GM21529 (cell line): ENCODE data around the gene CECR2.
"Not testable (repeated sequence)": the region's sequence is repeated elsewhere in the genome, so short reads cannot be mapped to it uniquely, and the experiment has no call there.

ENCODE experiments used
- ATAC-seq: cut with Tn5 transposase; IDR thresholded peaks from one replicate; pipeline ENCODE4 v1.9.1; 2021; ENCODE audit not compliant: unreplicated experiment

CECR2 gene

DNA sequence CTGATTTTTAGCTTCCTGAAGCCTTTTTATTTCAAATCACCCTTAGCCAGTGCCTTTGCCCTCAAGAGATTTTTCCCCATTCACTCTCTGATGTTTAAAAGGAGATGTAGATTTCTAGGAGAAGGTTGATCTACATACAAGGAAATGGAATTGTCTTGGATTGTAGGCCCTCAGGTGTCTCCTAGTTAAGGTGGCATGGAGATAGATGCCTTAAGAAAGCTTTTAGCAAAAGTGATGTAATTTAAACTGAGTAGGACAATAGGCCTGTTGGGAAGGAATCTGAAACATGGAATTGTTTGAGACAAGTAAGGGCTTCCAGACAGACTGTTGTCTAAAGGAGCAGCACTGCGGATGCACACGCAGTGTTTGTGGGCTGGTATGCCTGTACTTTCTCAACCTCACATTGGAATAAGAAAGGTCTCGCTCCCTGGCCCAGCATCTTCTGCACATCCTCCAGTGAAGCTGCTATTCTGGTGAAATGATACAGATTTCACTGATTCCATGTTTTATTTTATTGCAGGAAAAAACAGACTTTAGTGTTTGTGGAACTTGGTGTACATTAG is 124.2 kb downstream of the CECR2 start:
- no peak for ATAC-seq

DNA sequence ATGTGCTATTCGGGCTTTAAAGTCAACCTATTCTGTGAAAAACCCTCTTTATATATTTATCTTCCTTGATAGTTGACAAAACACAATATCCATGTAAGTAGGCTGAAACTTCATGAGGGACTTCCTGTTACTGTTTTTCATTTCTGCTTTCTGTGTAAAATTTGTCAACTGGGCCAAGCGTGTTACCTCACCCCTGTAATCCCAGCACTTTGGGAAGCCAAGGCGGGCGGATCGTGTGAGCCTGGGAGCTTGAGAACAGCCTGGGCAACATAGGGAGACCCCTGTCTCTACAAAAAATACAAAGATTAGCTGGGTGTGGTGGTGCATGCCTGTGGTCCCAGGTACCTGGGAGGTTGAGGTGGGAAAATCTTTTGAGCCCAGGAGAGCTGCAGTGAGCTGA is 127.6 kb downstream of the CECR2 start:
- ATAC-seq: no peak

DNA sequence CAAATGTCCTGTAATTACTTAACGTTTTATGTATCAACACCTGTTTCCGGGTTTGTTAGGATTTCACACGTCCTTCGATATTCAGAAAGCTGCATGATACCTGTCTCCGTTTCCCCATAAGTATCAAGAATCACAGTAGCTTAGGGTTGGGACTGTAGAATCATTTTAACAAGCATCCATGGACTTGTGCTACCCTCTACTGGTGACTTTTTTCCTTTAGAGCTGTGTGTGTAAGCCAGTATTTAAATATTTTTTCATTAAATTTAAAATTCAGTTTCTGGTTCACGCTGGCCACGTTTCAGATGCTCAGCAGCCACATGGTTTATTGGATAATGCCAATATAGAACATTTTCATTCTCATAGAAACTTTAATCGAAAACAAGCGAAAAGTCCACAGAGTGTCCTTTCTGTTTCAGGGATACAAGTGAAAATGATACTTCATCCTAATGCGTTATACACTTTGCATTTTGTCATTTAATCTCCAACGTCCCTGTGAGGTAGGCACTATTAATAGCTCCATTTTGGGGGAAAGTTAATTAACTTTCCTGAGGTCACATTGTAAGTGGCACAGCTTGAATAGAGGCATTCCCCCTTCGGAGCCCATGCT is 132.5 kb downstream of the CECR2 start:
- ATAC-seq: no peak

DNA sequence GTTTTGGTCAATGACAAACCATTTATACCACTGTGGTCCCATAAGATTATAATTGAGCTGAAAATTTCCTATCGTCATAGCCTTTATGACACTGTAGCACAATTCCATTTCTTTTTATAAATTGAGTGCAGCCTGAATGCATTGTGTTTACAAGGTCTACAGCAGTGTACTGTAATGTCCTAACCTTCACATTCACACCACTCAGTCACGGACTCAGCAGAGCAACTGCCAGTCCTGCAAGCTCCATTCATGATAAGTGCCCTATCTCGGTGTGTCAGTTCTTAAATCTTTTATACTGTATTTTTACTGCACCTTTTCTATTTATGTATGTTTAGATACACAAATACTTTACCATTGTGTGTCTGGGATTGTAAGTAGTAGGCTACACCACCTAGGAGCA is 138.8 kb downstream of the CECR2 start:
- ATAC-seq: no peak

DNA sequence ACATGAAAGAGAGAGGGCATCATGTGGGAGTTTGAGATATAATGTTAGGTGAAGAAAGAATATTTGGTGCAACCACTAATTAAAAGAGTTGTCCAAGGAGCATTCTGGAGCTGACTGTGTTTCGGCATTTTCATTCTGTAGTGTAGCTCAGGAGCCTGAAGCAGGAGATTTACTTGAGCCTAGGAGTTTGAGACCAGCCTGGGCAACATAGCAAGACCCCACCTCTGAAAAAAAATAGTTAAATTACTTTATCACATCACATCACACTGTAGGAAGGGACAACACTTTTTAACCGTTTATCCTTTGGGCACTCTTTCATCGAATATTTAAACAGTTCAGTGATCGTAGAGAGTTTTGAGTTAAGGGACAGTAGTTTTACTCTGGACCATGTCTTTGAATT is 143.7 kb downstream of the CECR2 start:
- ATAC-seq: no peak

DNA sequence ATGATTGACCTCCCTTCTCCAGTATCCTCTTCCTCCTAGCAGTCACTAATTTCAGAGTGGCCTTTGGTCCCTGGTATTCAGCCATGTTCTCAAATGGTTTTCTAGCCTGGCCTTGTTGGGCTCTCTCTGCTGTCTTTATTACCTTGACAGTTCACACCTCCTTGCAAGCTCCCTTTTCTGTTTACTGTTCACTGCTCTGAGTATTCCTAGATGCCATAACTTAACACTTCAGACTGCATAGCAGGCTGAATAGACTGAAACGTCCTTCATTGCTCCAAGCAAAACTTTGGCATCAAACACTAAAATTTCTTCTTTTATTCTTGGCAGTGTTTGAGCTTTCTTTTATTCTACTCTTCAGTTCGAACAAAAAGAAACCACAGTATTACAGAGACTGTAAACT is 144.4 kb downstream of the CECR2 start:
- ATAC-seq: no peak

DNA sequence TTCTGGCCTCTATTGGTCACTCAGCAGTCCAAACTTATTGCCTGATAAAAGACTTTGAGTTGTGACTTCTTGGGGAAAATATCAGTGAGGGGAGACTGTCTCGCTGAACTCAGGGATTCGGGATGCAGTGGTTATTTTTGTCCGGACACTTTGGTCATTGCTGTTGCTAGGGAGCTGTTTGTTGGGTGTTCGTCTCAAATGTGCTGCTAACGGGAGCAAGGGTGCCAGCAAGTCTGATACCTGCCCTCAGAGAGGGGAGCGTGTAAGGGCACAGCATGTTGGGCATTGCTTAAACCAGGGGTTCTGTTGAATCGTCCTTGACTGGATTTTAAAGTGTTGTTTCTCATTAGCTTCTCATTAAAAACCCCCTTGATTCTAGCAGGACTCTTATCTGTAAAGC is 144.8 kb downstream of the CECR2 start:
- no peak for ATAC-seq

DNA sequence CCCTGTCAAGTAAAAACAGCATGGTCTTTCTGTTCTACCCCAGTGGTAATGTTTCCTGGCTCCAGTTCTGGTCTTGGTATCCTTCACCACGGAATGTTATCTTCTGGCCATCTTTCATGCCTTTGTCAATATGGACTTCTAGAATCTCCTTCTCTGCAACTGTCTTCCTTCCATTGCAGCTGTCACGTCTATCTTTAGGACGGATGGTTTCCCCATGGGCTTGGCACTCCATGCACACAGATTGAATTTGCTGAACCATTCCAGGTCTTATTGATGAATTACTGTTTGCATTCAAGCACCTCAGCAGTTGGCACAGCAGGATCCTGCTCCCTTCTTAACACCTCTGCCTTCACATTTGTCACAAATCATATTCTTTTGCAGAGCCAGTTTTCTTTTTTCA is 149.1 kb downstream of the CECR2 start:
- ATAC-seq: no peak

DNA sequence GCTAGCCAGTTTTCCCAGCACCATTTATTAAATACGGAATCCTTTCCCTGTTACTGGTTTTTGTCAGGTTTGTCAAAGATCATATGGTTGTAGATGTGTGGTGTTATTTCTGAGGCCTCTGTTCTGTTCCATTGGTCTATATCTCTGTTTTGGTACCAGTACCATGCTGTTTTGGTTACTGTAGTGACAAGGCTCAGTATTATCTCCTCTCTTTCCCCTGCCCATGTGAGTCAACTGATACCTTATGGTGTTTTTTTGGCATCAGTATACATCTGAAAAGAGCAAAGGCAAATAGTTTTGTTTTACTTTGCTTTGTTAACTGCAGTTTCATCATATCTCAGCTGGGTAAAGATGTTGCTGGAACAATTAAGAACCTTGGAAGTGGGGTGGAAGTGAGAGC is 152.7 kb downstream of the CECR2 start:
- not testable (repeated sequence) for ATAC-seq

DNA sequence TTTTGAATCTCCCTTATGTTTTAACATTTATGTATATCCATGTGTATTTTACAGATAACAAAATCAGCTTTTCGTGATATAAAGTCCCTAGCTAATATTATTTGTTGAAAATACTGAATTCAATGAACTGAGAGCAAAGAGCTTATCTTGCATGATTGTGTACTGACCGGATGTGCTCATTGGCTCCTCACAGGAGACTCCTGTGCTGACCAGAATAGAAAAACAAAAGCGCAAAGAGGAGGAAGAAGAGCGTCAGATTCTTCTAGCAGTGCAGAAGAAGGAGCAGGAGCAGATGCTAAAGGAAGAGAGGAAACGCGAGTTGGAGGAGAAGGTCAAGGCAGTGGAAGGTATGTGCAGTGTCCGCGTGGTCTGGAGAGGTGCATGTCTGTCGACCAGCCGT is 154.7 kb downstream of the CECR2 start:
- no peak for ATAC-seq

DNA sequence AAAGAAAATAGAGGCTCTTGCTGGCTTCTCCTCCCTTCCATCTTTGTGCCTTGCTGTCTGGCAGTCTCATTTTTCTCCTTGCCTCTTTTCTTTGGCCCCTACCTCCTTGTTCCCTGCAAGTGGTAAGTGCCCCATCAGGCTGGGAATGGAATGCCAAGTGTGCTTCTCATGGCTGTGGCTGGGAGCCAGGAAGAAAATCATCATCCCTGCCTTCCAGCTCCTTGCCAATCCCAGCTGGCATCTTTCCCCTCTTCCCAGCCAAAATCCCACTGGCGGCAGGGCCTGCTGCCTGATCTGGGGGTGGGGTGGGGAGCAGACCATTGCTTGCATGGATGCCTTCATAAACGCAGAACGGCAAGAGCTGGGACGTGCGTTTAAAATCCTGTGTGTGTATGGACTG is 167.0 kb downstream of the CECR2 start:
- no peak for ATAC-seq

DNA sequence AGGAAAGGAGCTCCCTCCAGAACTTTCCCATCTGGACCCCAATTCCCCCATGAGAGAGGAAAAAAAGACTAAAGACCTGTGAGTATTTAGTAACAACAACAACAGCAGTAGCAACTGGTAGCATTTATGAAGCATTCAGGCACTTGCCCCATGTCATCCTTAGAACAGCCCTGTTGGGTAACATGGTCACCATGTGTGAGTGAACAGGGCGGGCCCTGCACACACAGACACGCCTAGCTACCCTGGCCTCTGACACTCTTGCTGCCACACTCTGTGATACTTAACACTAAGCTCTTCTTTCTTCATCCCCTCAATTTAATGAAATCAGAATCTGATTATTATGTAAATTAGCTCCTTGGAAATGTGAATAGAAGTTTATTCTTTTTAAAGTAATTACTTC is 167.9 kb downstream of the CECR2 start:
- ATAC-seq: no peak

DNA sequence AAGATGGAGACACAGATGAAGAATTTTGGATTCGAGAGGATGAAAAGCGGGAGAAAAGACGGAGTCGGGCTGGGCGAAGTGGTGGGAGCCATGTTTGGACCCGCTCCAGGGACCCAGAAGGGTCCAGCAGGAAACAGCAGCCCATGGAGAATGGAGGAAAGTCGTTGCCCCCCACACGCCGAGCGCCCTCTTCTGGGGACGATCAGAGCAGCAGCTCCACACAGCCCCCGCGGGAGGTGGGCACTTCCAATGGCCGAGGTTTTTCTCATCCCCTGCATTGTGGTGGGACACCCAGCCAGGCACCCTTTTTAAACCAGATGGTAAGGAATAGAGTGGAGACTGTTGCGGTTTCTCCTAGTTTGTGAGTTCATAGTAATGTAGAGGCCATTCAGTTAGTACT is 171.2 kb downstream of the CECR2 start:
- no peak for ATAC-seq

DNA sequence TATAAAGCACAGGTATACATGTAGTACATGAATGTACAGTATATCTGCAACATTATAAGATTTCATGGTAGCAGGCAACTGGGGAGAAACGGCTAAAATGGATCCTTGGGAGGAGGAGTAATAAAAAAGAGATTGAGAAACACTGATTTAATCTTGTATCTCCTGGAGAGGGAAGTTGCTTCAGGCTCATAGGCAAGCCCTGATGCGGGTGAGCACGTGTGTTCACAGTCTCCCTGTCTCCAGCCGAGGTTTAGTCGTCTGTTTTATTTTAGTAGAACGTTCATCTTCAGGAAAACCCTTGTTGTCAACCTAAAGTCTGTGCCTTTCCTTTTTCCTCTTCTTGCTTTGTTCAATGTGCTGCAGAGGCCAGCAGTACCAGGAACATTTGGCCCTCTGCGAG is 172.2 kb downstream of the CECR2 start:
- no peak for ATAC-seq

DNA sequence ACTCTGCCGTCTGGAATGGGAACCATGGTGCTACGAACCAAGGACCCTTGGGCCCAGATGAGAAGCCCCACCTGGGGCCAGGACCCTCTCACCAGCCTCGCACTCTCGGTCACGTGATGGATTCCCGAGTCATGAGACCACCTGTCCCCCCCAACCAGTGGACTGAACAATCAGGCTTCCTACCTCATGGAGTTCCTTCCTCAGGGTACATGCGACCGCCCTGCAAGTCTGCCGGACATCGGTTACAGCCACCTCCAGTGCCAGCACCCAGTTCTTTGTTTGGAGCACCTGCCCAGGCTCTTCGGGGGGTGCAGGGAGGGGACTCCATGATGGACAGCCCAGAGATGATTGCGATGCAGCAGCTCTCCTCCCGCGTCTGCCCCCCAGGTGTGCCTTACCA is 173.2 kb downstream of the CECR2 start:
- ATAC-seq: no peak

DNA sequence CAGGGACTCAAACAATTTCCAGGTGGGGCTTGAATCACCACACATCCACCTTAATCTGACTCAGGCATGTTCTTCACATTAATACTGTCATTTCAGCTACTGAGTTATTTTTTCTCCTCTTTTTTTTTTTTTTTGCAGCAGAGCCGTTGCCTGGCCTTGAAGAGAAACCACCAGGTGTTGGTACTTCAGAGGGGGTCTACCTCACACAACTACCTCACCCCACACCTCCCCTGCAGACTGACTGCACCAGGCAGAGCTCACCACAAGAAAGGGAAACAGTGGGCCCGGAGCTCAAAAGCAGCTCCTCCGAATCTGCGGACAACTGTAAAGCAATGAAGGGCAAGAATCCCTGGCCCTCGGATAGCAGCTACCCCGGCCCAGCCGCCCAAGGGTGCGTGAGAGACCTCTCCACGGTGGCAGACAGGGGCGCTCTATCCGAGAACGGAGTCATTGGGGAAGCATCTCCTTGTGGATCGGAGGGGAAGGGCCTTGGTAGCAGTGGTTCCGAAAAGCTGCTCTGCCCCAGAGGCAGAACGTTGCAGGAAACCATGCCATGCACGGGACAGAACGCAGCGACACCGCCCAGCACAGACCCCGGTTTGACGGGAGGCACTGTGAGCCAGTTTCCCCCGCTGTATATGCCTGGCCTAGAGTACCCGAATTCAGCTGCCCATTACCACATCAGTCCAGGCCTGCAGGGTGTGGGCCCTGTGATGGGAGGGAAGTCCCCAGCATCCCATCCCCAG is 178.9 kb downstream of the CECR2 start:
- no peak for ATAC-seq

DNA sequence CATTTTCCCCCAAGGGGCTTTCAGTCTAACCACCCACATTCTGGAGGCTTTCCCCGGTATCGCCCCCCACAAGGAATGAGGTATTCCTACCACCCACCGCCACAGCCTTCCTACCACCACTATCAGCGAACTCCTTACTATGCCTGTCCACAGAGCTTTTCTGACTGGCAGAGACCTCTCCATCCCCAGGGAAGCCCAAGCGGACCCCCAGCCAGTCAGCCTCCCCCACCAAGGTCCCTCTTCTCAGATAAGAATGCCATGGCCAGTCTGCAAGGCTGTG is 179.4 kb downstream of the CECR2 start:
- ATAC-seq: no peak

DNA sequence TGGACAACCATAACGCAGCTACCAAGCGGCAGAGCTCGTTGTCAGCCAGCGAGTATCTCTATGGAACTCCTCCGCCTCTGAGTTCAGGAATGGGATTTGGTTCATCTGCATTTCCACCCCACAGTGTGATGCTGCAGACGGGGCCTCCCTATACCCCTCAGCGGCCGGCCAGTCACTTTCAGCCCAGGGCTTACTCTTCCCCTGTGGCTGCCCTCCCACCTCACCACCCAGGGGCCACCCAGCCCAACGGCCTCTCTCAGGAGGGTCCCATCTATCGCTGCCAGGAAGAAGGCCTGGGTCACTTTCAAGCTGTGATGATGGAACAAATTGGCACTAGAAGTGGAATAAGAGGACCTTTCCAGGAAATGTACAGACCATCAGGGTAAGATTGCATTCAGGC is 179.9 kb downstream of the CECR2 start:
- ATAC-seq: no peak

DNA sequence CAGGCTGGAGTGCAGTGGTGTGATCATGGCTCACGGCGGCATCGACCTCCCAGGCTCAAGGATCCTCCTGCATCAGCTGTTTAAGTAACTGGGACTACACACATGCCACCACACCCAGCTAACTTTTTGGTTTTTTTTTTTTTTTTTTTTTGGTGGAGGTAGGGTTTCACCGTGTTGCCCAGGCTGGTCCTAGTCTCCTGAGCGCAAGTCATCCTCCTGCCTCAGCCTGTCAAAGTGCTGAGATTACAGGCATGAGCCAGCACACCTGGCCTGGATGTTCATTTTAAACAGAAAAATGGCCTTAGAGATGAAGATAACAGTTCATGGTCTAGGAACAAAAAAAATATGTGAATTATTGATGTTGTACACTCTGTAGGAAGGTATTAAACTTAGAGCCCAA is 180.4 kb downstream of the CECR2 start:
- ATAC-seq: no peak

DNA sequence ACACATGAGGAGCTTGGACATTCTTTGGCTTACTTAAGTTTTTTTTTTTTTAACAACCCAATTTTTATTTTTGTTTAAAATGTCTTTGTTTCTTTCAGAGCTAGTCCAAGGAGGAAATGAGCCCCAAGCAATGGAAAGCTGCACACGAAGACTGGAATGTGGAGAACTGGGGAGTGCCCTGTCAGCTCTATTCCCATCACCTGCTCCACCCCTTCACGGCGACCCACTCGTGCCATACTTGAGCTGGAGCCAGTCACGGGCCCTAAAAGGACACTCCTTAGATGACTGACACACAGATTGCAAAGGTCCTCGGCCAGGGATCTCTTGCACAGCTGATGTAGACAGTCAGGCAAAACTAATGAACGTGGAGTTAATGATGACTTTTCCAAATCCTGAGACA is 183.5 kb downstream of the CECR2 start:
- no peak for ATAC-seq

DNA sequence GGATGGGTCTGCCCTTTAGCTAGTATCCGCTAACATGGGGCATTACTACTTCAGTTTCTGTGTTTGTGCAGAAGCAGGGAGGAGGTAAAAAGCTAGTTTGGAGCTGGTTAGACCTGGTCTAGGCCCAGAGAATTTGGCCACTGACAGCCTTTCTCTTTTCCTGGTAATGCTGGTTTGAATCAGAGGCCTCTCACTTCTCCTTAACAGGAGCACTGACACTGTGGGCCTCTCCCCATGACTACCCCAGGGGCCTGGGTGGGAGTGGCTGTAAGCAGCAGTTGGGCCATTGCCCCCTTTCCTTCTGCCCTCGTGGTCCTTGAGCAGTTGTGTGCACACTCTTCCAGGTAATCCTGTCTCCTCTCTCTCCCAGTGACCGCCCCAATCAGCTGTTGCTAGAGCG is 185.6 kb downstream of the CECR2 start:
- ATAC-seq: no peak

DNA sequence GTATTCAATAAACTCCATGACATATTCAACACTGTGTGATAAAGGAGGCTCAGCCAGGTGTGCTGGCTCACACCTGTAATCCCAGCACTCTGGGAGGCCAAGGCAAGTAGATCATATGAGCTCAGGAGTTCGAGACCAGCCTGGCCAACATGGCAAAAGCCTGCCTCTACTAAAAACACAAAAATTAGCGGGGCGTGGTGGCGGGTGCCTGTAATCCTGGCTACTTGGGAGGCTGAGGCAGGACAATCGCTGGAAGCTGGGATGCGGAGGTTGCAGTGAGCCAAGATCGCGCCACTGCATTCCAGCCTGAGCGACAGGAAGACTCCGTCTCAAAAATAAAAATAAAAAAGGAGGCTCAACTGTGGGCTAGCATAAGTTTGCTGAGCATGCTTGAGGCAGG is 189.9 kb downstream of the CECR2 start:
- ATAC-seq: no peak
